Colonic mucosa (tissue), 4 donors: ENCODE results near the gene CDR2L. TPM values are rescaled to one million over a fixed set of nuclear protein-coding genes. Genes with fewer than 3 reads are reported as not detected.

ENCODE experiments used
- DNase-seq: peaks from one replicate; pipeline ENCODE4 v3.0.0-alpha.2; 2020
- H3K27ac ChIP-seq: fragments of 200-600 bp; one replicate; pipeline ENCODE4 v1.8.0; 2021
- H3K27me3 ChIP-seq: fragments of 200-600 bp; one replicate; pipeline ENCODE4 v1.8.0; 2021
- H3K36me3 ChIP-seq: fragments of 200-600 bp; one replicate; pipeline ENCODE4 v1.8.0; 2021
- H3K4me1 ChIP-seq: fragments of 200-600 bp; one replicate; pipeline ENCODE4 v1.8.0; 2021; ENCODE audit warnings: mild to moderate bottlenecking
- H3K4me3 ChIP-seq: fragments of 200-600 bp; one replicate; pipeline ENCODE4 v1.8.0; 2021
- H3K9ac ChIP-seq, 2 donors: one replicate each; pipeline ENCODE4 v1.7.0; 2013; ENCODE audit warnings: control low read depth in 2 of 2, low read depth in 2 of 2, low read length in 2 of 2
- H3K9me3 ChIP-seq: fragments of 200-600 bp; one replicate; pipeline ENCODE4 v1.8.0; 2021
- CTCF ChIP-seq: fragments of 200-600 bp; IDR thresholded peaks from one replicate; pipeline ENCODE4 v1.8.0; 2022; ENCODE audit warnings: antibody characterized with exemption, mild to moderate bottlenecking
- intact Hi-C: fragments of 100-400 bp; cut with DNase I; formaldehyde crosslinking; loops from one replicate; pipeline ENCODE4 v1.14.1; 2022
- total RNA-seq, 2 donors: library from RNA; stranded (reverse); fragmentation: NEBNext Ultra II Directional in 1 of 2; extraction: Animal tissue kit (Norgen Biotek cat#: 25700) in 1 of 2; gene quantifications; one replicate each; pipeline ENCODE4 v1.2.1, GENCODE V29; 2021
- donor health status: healthy.
- donor health status: DM: no; HTN: no; CAD: no.
- donor health status: DM: no; HTN: no; CAD: no.

The CDR2L gene
- total RNA-seq, 2 donors from 2014 or later = 3.7 to 4.1 TPM

GRCh38 chr17:74954665-74955421, 32.6 kb upstream of the CDR2L start:
- H3K4me1 ChIP-seq = no peaks in the 10 kb centered on the region
- no peak for TF ChIP-seq CTCF
- H3K27ac ChIP-seq = no peak overlapping the region
- H3K36me3 ChIP-seq = no peaks in the 10 kb centered on the region
- H3K9me3 ChIP-seq = no peaks in the 10 kb centered on the region
- DNase-seq = no peak
- H3K9ac ChIP-seq = no peak overlapping the region
- H3K27me3 ChIP-seq = no peaks in the 10 kb centered on the region
- no peak overlapping the region for H3K4me3 ChIP-seq
- intact Hi-C loops = loop anchor here (2.0 to 5.0 kb wide), 2 partner anchors 30 to 163 kb away; partner anchors contain the start of gene OTOP2

- Histone ChIP-seq H3K9ac (no peak overlapping the region), H3K27ac (no peak overlapping the region), H3K4me3 (no peak overlapping the region), H3K9me3 (no peaks in the 10 kb centered on the region), H3K36me3 (no peaks in the 10 kb centered on the region), H3K27me3 (no peaks in the 10 kb centered on the region), H3K4me1 (no peaks in the 10 kb centered on the region)
- no peak for TF ChIP-seq CTCF
- intact Hi-C loops = loop anchor here (5.0 kb wide), 1 partner anchor 164 kb away; no protein-coding TSS in a partner anchor
- no peak for DNase-seq
Measured at GRCh38 chr17:74956093-74956492, 31.3 kb upstream of the CDR2L start.

- Histone ChIP-seq H3K27ac (no peak overlapping the region), H3K4me3 (no peak overlapping the region), H3K27me3 (no peaks in the 10 kb centered on the region), H3K9ac (no peak overlapping the region), H3K36me3 (no peaks in the 10 kb centered on the region), H3K9me3 (no peaks in the 10 kb centered on the region), H3K4me1 (no peaks in the 10 kb centered on the region)
- intact Hi-C loops = loop anchor here (5.0 kb wide), 1 partner anchor 166 kb away; no protein-coding TSS in a partner anchor
- TF ChIP-seq CTCF = peak; percentile 97
- peak; percentile 81 for DNase-seq
Measured at GRCh38 chr17:74957935-74958740, 29.3 kb upstream of the CDR2L start.

GRCh38 chr17:74959826-74960515, 27.5 kb upstream of the CDR2L start:
- DNase-seq = no peak
- no peaks in the 10 kb centered on the region for H3K9me3 ChIP-seq
- H3K4me3 ChIP-seq = no peak overlapping the region
- no peak overlapping the region for H3K9ac ChIP-seq
- intact Hi-C loops = loop anchor here (5.0 kb wide), 3 partner anchors 47 to 242 kb away; no protein-coding TSS in a partner anchor
- no peaks in the 10 kb centered on the region for H3K27me3 ChIP-seq
- TF ChIP-seq CTCF = no peak
- H3K36me3 ChIP-seq = no peaks in the 10 kb centered on the region
- H3K27ac ChIP-seq = no peak overlapping the region
- no peaks in the 10 kb centered on the region for H3K4me1 ChIP-seq
